Measurements from ENCODE around the gene CUBN.

DNA sequence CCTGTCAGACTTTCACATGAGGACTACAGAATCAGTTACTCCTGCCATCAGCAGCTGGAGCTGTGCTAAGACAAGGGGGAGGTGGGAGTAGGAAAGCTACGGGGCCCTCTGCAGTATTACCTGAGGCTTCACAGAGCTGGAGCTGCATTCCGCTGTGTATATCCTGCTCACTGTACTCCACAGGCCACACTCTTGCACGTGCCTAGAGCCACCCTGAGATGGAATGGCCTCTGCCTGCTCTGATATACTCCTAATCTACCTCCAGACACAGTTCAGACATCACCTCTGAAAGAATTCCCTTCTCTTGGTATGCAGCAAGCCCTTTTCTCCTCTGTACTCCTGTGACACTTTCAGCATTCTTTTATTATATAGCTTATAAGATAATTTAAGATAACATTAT is 37.1 kb upstream of the CUBN start:
- TF ChIP-seq, protein P1, sequence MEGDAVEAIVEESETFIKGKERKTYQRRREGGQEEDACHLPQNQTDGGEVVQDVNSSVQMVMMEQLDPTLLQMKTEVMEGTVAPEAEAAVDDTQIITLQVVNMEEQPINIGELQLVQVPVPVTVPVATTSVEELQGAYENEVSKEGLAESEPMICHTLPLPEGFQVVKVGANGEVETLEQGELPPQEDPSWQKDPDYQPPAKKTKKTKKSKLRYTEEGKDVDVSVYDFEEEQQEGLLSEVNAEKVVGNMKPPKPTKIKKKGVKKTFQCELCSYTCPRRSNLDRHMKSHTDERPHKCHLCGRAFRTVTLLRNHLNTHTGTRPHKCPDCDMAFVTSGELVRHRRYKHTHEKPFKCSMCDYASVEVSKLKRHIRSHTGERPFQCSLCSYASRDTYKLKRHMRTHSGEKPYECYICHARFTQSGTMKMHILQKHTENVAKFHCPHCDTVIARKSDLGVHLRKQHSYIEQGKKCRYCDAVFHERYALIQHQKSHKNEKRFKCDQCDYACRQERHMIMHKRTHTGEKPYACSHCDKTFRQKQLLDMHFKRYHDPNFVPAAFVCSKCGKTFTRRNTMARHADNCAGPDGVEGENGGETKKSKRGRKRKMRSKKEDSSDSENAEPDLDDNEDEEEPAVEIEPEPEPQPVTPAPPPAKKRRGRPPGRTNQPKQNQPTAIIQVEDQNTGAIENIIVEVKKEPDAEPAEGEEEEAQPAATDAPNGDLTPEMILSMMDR (IDR thresholded peaks at IDR 0.05): no peak
- TF ChIP-seq, protein P2, sequence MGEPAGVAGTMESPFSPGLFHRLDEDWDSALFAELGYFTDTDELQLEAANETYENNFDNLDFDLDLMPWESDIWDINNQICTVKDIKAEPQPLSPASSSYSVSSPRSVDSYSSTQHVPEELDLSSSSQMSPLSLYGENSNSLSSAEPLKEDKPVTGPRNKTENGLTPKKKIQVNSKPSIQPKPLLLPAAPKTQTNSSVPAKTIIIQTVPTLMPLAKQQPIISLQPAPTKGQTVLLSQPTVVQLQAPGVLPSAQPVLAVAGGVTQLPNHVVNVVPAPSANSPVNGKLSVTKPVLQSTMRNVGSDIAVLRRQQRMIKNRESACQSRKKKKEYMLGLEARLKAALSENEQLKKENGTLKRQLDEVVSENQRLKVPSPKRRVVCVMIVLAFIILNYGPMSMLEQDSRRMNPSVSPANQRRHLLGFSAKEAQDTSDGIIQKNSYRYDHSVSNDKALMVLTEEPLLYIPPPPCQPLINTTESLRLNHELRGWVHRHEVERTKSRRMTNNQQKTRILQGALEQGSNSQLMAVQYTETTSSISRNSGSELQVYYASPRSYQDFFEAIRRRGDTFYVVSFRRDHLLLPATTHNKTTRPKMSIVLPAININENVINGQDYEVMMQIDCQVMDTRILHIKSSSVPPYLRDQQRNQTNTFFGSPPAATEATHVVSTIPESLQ (CRISPR knock-in tag; IDR thresholded peaks at IDR 0.05): no peak
- TF ChIP-seq ZNF219 (CRISPR knock-in tag; IDR thresholded peaks at IDR 0.05; ENCODE audit: borderline replicate concordance) (no peak), ZNF121 (CRISPR knock-in tag; IDR thresholded peaks at IDR 0.05) (no peak), CREB1 (CRISPR knock-in tag; IDR thresholded peaks at IDR 0.05) (no peak), RELA (CRISPR knock-in tag; IDR thresholded peaks at IDR 0.05; ENCODE audit: borderline replicate concordance) (no peak), NR2C2 (CRISPR knock-in tag; IDR thresholded peaks at IDR 0.05) (no peak), JUN (CRISPR knock-in tag; IDR thresholded peaks at IDR 0.05) (no peak)

All from WTC11 (cell line).